Psoas muscle (tissue), 8 donors: ENCODE data around the gene NACAD. TPM values are rescaled to one million over a fixed set of nuclear protein-coding genes. Genes with fewer than 3 reads are reported as not detected.

Experiments used
- ATAC-seq, 4 donors: fragments of 200-7000 bp; cut with Tn5 transposase; one replicate each; pipeline ENCODE4 v1.9.1; 2020; ENCODE audit warnings: moderate library complexity in 3 of 4, mild to moderate bottlenecking in 2 of 4
- DNase-seq, 2 donors: peaks; one replicate each; pipeline ENCODE4 v3.0.0-alpha.2; 2020
- H3K27ac ChIP-seq: fragments of 200-600 bp; one replicate; pipeline ENCODE4 v1.8.0; 2022
- H3K27me3 ChIP-seq, 3 donors: fragments of 200-600 bp in 1 of 3; one replicate each; pipeline versions ENCODE4 v1.6.1 to v1.8.0; 2013 to 2022; ENCODE audit warnings: low read length in 2 of 3, mild to moderate bottlenecking in 2 of 3, moderate library complexity in 1 of 3; ENCODE audit not compliant: insufficient read depth in 3 of 3
- H3K36me3 ChIP-seq, 2 donors: fragments of 200-600 bp in 1 of 2; one replicate each; pipeline versions ENCODE4 v1.6.1 to v1.8.0; 2013 to 2022; ENCODE audit warnings: low read depth in 1 of 2, mild to moderate bottlenecking in 1 of 2, moderate library complexity in 1 of 2; ENCODE audit not compliant: insufficient read depth in 1 of 2
- H3K4me1 ChIP-seq: fragments of 200-600 bp; one replicate; pipeline ENCODE4 v1.8.0; 2022
- H3K4me3 ChIP-seq: fragments of 200-600 bp; one replicate; pipeline ENCODE4 v1.8.0; 2022; ENCODE audit warnings: mild to moderate bottlenecking
- H3K9me3 ChIP-seq: fragments of 200-600 bp; one replicate; pipeline ENCODE4 v1.8.0; 2022
- CTCF ChIP-seq: fragments of 200-600 bp; IDR thresholded peaks from one replicate; pipeline ENCODE4 v1.8.0; 2022; ENCODE audit warnings: antibody characterized with exemption
- WGBS, 3 donors: extraction: QIAGEN DNeasy Blood & Tissue Kit; methylation state at CpG; one replicate each; pipeline versions ENCODE4 v1.1.6 to v1.1.7; 2013; 5-methylcytosine and 5-hydroxymethylcytosine counted together
- intact Hi-C, 2 donors: fragments of 100-400 bp; cut with DNase I; formaldehyde crosslinking; loops; one replicate each; pipeline versions ENCODE4 v1.11.0 to v1.14.2; 2022
- polyA plus RNA-seq, 3 donors: library from polyadenylated mRNA; stranded (reverse); fragments of 200-250 nt; gene quantifications; one replicate each; pipeline ENCODE4 v1.2.3, GENCODE V29; 2013
- total RNA-seq, 4 donors: library from RNA; stranded (reverse); fragmentation: NEBNext Ultra II Directional in 2 of 4; extraction: Animal tissue kit (Norgen Biotek cat#: 25700) in 2 of 4; gene quantifications; one replicate each; pipeline versions ENCODE4 v1.2.1 to v1.2.4, GENCODE V29; 2021 to 2023
- donor health status: healthy with polysubstance abuse.
- donor health status: DM: no; HTN: no; CAD: no; lungs with moderate emphysema.
- donor health status: Bipolar disorder and iron deficiency.
- donor health status: healthy.
- donor health status: DM: yes; HTN: yes; CAD: no.
- donor health status: DM: no; HTN: no; CAD: no.
- donor health status: DM: no; HTN: no; CAD: no.
- donor health status: DM: yes; HTN: yes; CAD: no.

NACAD gene
- total and polyA plus RNA-seq, 7 donors: 0.23 to 1.4 (median 1.1) TPM

GRCh38 chr7:45133352-45133751 is 44.6 kb upstream of the NACAD start:
- Histone ChIP-seq H3K27me3 (no peaks in the 10 kb centered on the region), H3K4me1 (no peaks in the 10 kb centered on the region), H3K27ac (no peak overlapping the region), H3K36me3 (no peaks in the 10 kb centered on the region), H3K4me3 (no peak overlapping the region), H3K9me3 (no peaks in the 10 kb centered on the region)
- DNase-seq (no peak), ATAC-seq (no peak)
- intact Hi-C loops: loop anchor here (10.0 kb wide), 2 partner anchors 249 to 549 kb away; partner anchors contain the start of genes PURB (in 1 of the 2) and TMED4 (in 1 of the 2)
- 89 to 93% (median 91%) methylated on average over 4 of the region's 4 CpGs for WGBS, 3 donors
- TF ChIP-seq CTCF: no peak

DNA sequence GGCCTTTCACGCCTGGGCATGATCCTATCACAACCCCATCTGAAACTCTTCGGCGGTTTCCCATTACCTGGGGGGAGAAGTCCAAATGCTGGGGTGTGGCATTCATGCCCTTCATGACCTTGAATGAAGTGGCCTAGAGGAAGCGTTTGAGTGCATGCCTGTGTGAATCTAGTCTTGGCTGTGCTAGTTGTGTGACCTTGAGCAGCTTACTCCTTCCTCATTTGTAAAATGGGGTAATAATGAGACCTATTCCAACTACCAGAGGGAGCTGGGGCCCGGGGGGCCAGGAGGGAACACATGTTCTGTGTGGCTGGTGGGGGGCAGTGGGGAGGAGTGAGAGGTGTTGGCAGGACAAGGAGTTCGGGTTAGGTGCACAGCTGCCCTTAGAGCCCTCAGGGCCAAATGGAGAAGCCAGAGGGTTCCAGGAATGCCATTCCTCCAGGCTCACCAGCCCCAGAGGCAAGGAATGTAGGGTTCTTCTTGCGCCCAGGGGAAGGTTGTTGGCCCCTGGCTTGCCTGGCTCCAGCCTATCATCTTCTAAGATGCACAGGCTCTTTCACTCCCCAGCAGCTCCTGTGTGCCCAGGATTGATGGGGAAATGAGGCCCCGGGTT is 44.0 kb upstream of the NACAD start:
- H3K4me3 ChIP-seq: no peak overlapping the region
- no peak for DNase-seq
- H3K27ac ChIP-seq: no peak overlapping the region
- no peak for ATAC-seq
- intact Hi-C loops: loop anchor here (1.0 to 10.0 kb wide), 3 partner anchors 163 to 548 kb away; partner anchors contain the start of genes PURB (in 1 of the 2) and TMED4 (in 1 of the 2)
- 75 to 83% (median 80%) methylated on average over 7 to 8 of the region's 8 CpGs for WGBS, 3 donors
- H3K27me3 ChIP-seq: no peaks in the 10 kb centered on the region
- no peaks in the 10 kb centered on the region for H3K9me3 ChIP-seq
- no peak for TF ChIP-seq CTCF
- no peaks in the 10 kb centered on the region for H3K36me3 ChIP-seq
- no peaks in the 10 kb centered on the region for H3K4me1 ChIP-seq

DNA sequence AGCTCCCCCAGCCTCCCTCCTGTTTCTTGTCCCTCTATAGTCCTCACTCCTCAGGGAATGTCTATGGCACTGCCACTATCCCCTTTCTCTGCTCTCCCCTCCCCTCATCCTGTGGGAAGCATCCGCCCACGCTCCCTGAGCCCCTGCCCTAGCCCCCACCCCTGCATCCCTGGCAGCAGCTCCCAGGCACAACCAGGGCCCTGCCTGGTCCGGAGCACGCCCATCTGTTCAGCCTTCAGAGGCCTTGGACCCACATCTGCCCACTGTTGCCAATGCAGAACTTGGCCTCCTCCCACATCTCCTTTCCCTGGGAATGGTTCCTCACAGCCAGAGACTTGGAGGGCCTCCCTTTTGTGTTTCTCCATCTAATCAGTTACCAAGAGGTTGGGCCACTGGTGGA is 43.1 kb upstream of the NACAD start:
- H3K4me1 ChIP-seq: no peaks in the 10 kb centered on the region
- WGBS, 3 donors: 39 to 65% (median 43%) methylated on average over 4 of the region's 4 CpGs
- no peaks in the 10 kb centered on the region for H3K27me3 ChIP-seq
- H3K4me3 ChIP-seq: no peak overlapping the region
- no peaks in the 10 kb centered on the region for H3K36me3 ChIP-seq
- H3K9me3 ChIP-seq: no peaks in the 10 kb centered on the region
- DNase-seq (no peak), ATAC-seq (no peak)
- no peak for TF ChIP-seq CTCF
- intact Hi-C loops: loop anchor here (1.0 to 10.0 kb wide), 3 partner anchors 162 to 547 kb away; partner anchors contain the start of genes PURB (in 1 of the 2) and TMED4 (in 1 of the 2)
- no peak overlapping the region for H3K27ac ChIP-seq

DNA sequence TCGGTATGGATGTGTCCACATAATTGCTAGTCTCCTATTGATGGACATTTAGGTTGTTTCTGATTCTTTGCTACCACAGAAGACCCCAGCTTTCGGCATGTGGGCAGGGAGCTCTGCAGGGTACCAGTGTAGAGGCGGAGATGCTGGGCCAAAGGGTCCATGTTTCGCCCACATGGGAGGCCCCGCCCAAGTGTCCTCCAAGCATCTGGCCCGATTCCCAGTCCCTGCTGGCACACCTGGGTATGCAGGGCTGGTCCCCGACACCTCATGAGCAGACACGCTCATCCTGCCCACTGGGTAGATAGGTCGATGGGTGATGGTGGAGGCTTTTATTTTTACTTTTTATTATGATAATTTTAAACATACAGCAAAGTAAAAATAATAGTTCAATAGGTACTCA is 42.1 kb upstream of the NACAD start:
- no peaks in the 10 kb centered on the region for H3K4me1 ChIP-seq
- 84 to 88% (median 85%) methylated on average over 9 of the region's 9 CpGs for WGBS, 3 donors
- H3K36me3 ChIP-seq: no peaks in the 10 kb centered on the region
- intact Hi-C loops: loop anchor here (10.0 kb wide), 2 partner anchors 246 to 546 kb away; partner anchors contain the start of genes PURB (in 1 of the 2) and TMED4 (in 1 of the 2)
- no peak for TF ChIP-seq CTCF
- no peak overlapping the region for H3K27ac ChIP-seq
- no peak overlapping the region for H3K4me3 ChIP-seq
- DNase-seq (no peak), ATAC-seq (no peak)
- H3K27me3 ChIP-seq: no peaks in the 10 kb centered on the region
- no peaks in the 10 kb centered on the region for H3K9me3 ChIP-seq
